ENCODE results near the gene CSK. TPM values are rescaled to one million over a fixed set of nuclear protein-coding genes. Genes with fewer than 3 reads are reported as not detected.

The CSK gene
- total RNA-seq, 1 donor from 2014 or later, result 557 TPM

DNA sequence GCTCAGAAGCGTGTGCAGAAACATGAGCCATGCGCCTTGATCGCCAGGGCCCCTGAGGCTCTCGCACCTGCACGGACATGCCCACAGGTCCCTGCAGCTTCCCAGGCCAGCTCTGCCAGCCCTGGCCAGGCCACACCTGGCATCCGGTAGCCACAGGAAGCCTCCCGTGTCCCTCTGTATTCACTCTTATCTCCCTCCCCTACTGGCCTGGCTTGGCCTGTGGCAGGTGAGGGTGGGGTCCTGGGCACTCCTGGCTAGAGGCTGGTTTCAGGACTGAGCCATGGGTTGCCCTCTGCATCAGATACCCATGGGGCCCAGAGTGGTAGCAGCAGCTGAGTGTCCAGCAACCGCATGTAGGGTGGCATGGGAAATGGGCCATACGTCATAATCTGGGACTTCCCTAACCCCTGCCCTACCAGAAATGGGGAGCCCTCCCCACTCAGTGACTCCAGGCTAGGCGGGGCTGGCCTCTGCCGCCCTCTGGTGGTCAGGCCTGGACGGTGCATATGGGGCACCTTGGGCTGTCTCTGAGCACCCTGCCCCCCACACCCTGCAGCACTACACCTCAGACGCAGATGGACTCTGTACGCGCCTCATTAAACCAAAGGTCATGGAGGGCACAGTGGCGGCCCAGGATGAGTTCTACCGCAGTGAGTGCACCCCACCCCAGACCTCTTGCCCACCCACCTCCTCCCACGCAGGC lies 18.1 kb downstream of the CSK start:
- intact Hi-C loops (cut with micrococcal nuclease), result loop anchor here (1.0 to 2.0 kb wide), 6 partner anchors 12 to 165 kb away; partner anchors contain the start of gene ULK3
- no peaks in the 10 kb centered on the region for H3K9me3 Mint-ChIP-seq
- H3K4me1 Mint-ChIP-seq, result peaks cover 64% of the 10 kb centered on the region
- ChIA-PET POLR2A (interaction anchor here (0.9 to 32.5 kb wide), 10 partner anchors 20 to 415 kb away, joined by 3 to 2569 read pairs (median 4); partner anchors contain the start of genes ARID3B, COX5A, CSK and CYP1A1), CTCF (interaction anchor here (0.8 to 26.2 kb wide), 12 partner anchors 11 to 373 kb away, joined by 3 to 1146 read pairs (median 6); partner anchors contain the start of gene CSK)
- peak; percentile 67 for TF ChIP-seq CTCF (IDR thresholded peaks at IDR 0.05)
- H3K4me3 Mint-ChIP-seq, result peak overlapping the region; percentile 41
- DNase-seq (peak; percentile 88), ATAC-seq (ENCODE audit: low read depth) (peak; percentile 89)
- no peaks in the 10 kb centered on the region for H3K27me3 Mint-ChIP-seq
- peaks cover 86% of the 10 kb centered on the region for H3K36me3 Mint-ChIP-seq (ENCODE audit: low read depth)
- H3K27ac Mint-ChIP-seq, result peak overlapping the region; percentile 89

- intact Hi-C loops (cut with micrococcal nuclease), result loop anchor here (1.0 to 2.0 kb wide), 6 partner anchors 12 to 165 kb away; partner anchors contain the start of gene ULK3
- ChIA-PET POLR2A (interaction anchor here (1.2 to 32.5 kb wide), 5 partner anchors 19 to 260 kb away, joined by 3 to 2569 read pairs (median 6); partner anchors contain the start of genes ARID3B, CSK and ULK3), CTCF (interaction anchor here (0.8 to 26.2 kb wide), 7 partner anchors 12 to 187 kb away, joined by 3 to 1146 read pairs (median 9); partner anchors contain the start of gene CSK)
- no peak for DNase-seq
- Mint-ChIP-seq H3K36me3 (ENCODE audit: low read depth) (peaks cover 84% of the 10 kb centered on the region), H3K9me3 (no peaks in the 10 kb centered on the region), H3K4me1 (peaks cover 58% of the 10 kb centered on the region), H3K27ac (no peak overlapping the region), H3K27me3 (no peaks in the 10 kb centered on the region), H3K4me3 (no peak overlapping the region)
- TF ChIP-seq CTCF (IDR thresholded peaks at IDR 0.05), result peak; percentile 9
- ATAC-seq (ENCODE audit: low read depth), result no peak
Measured at GRCh38 chr15:74800559-74801094, 18.7 kb downstream of the CSK start.

DNA sequence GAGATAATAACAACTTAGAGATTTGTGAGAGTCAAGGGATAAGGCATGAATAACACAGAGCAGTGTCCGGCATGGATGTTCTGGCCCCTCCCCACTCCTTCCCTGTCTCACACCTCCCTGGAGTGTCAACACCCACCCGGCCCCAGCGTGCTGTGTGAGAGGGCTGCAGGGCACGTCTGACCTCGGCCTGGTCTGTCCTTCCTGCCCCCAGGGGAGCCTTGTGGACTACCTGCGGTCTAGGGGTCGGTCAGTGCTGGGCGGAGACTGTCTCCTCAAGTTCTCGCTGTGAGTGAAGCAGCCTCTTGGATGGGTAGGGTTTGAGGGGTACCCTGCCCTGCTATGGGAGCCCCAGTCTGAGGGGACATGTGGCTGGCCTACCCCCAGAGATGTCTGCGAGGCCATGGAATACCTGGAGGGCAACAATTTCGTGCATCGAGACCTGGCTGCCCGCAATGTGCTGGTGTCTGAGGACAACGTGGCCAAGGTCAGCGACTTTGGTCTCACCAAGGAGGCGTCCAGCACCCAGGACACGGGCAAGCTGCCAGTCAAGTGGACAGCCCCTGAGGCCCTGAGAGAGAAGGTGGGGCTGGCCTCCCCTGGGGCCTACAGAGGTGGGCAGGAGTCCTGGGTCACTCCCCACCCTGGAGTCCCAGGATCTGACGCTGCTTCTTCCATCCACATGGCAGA lies 19.6 kb downstream of the CSK start:
- no peak for TF ChIP-seq CTCF (IDR thresholded peaks at IDR 0.05)
- no peaks in the 10 kb centered on the region for H3K9me3 Mint-ChIP-seq
- ATAC-seq (ENCODE audit: low read depth), result no peak
- no peak for DNase-seq
- POLR2A ChIA-PET, result interaction anchor here (32.5 kb wide), 1 partner anchor 22 kb away, joined by 2569 read pairs; the partner anchor contains the start of gene CSK
- intact Hi-C loops (cut with micrococcal nuclease), result loop anchor here (2.0 kb wide), 2 partner anchors 33 to 41 kb away; partner anchors contain the start of gene ULK3
- peak overlapping the region; percentile 12 for H3K27ac Mint-ChIP-seq
- no peaks in the 10 kb centered on the region for H3K27me3 Mint-ChIP-seq
- H3K36me3 Mint-ChIP-seq (ENCODE audit: low read depth), result peaks cover 78% of the 10 kb centered on the region
- CTCF ChIA-PET, result interaction anchor here (2.2 to 26.2 kb wide), 3 partner anchors 13 to 100 kb away, joined by 9 to 1146 read pairs (median 134); partner anchors contain the start of gene CSK
- peaks cover 51% of the 10 kb centered on the region for H3K4me1 Mint-ChIP-seq
- H3K4me3 Mint-ChIP-seq, result no peak overlapping the region

- ATAC-seq (ENCODE audit: low read depth) (no peak), DNase-seq (no peak)
- no peak overlapping the region for H3K27ac Mint-ChIP-seq
- peaks cover 47% of the 10 kb centered on the region for H3K4me1 Mint-ChIP-seq
- no peak for TF ChIP-seq CTCF (IDR thresholded peaks at IDR 0.05)
- ChIA-PET POLR2A (interaction anchor here (32.5 kb wide), 1 partner anchor 23 kb away, joined by 2569 read pairs; the partner anchor contains the start of gene CSK), CTCF (interaction anchor here (0.8 to 26.2 kb wide), 2 partner anchors 8 to 26 kb away, joined by 3 to 1146 read pairs; partner anchors contain the start of gene CSK)
- no peak overlapping the region for H3K4me3 Mint-ChIP-seq
- H3K9me3 Mint-ChIP-seq, result no peaks in the 10 kb centered on the region
- H3K27me3 Mint-ChIP-seq, result no peaks in the 10 kb centered on the region
- peaks cover 75% of the 10 kb centered on the region for H3K36me3 Mint-ChIP-seq (ENCODE audit: low read depth)
- intact Hi-C loops (cut with micrococcal nuclease), result no loop called here
Measured at GRCh38 chr15:74802290-74802689, 20.4 kb downstream of the CSK start.
